Esophagus muscularis mucosa (tissue), 4 donors: Measurements from ENCODE around the gene DPF1. TPM values are rescaled to one million over a fixed set of nuclear protein-coding genes. Genes with fewer than 3 reads are reported as not detected.
A peak's percentile ranks its signal among the peaks of the same experiment; 100 is the strongest.

Source experiments
- DNase-seq: peaks from one replicate; pipeline ENCODE4 v3.0.0-alpha.2; 2017; ENCODE audit errors: extremely low spot score
- H3K27ac ChIP-seq, 4 donors: fragments of 200-600 bp; sonication (generic); replicated peaks in 1 of 4; 1 replicate in 3 of 4; 2 replicates in 1 of 4; pipeline ENCODE4 v1.5.1; 2016 to 2019; ENCODE audit warnings: mild to moderate bottlenecking in 1 of 4
- H3K27me3 ChIP-seq, 4 donors: fragments of 200-600 bp; sonication (generic); one replicate each; pipeline versions ENCODE4 v1.5.1 to v1.6.0; 2016 to 2019
- H3K36me3 ChIP-seq, 4 donors: fragments of 200-600 bp; sonication (generic); one replicate each; pipeline ENCODE4 v1.5.1; 2016 to 2019
- H3K4me1 ChIP-seq, 4 donors: fragments of 200-600 bp; sonication (generic); one replicate each; pipeline ENCODE4 v1.5.1; 2016 to 2019
- H3K4me3 ChIP-seq, 4 donors: fragments of 200-600 bp; sonication (generic); 1 replicate in 2 of 4; 2 replicates in 2 of 4; pipeline ENCODE4 v1.5.1; 2016 to 2019; ENCODE audit warnings: mild to moderate bottlenecking in 4 of 4, moderate library complexity in 1 of 4
- H3K9me3 ChIP-seq, 4 donors: fragments of 200-600 bp; sonication (generic); 1 replicate in 3 of 4; 2 replicates in 1 of 4; pipeline ENCODE4 v1.5.1; 2016 to 2019
- EP300 ChIP-seq: sonication (generic); formaldehyde crosslinking; IDR thresholded peaks from one replicate; pipeline ENCODE4 v1.6.1; 2017; ENCODE audit warnings: antibody characterized with exemption
- POLR2A ChIP-seq: fragments of 450-650 bp; IDR thresholded peaks from one replicate; pipeline ENCODE4 v1.6.1; 2017; ENCODE audit warnings: antibody characterized with exemption, moderate library complexity, mild to moderate bottlenecking, low read depth
- POLR2AphosphoS5 ChIP-seq, 2 donors: sonication (generic); formaldehyde crosslinking; IDR thresholded peaks; one replicate each; pipeline ENCODE4 v1.6.1; 2017; ENCODE audit warnings: antibody characterized with exemption in 2 of 2
- WGBS: methylation state at CpG from one replicate; pipeline ENCODE4 v1.1.5; 2018; 5-methylcytosine and 5-hydroxymethylcytosine counted together
- intact Hi-C: fragments of 100-400 bp; cut with DNase I; formaldehyde crosslinking; loops from one replicate; pipeline ENCODE4 v1.15.1; 2023
- total RNA-seq, 4 donors: library from RNA; depleted of rRNA; stranded (reverse); fragments of >200 nt; gene quantifications; one replicate each; pipeline versions ENCODE4 v1.1.0 to v1.2.1, GENCODE V29; 2016
- TF ChIP-seq, protein P1 (sequence below), 3 experiments: fragments of 200-600 bp in 2 of 3; fragments of 450-650 bp in 1 of 3; sonication (generic) in 2 of 3; IDR thresholded peaks; one replicate each; pipeline ENCODE4 v1.5.1; 2017 to 2019; ENCODE audit warnings: antibody characterized with exemption in 3 of 3, mild to moderate bottlenecking in 2 of 3, moderate library complexity in 1 of 3

DPF1 gene
- total RNA-seq, 4 donors from 2014 or later: 0.17 to 0.83 TPM; not detected in 2

DNA sequence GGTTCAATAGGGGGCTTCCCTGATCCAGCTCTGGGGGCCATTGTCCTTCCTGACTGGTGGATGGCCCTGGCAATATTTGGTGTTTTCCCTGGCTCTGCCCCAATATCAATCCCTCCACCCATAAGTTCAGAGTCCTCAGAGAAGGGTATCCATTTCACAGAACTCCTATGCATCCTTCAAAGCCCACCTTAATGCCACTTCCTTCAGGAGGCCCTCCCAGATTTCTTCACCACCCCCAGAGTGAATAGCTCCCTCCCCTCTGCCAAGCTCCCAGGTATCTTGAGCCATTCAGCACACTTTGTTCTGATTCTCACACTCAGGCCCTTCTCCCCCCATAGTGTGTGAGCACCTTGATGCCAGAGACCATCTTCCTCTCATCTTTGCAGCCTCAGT lies 26.4 kb upstream of the DPF1 start:
- peak overlapping the region in 3 of 4 donors; percentile 67 to 86 (median 72) for H3K4me3 ChIP-seq
- H3K9me3 ChIP-seq: no peaks in the 10 kb centered on the region
- intact Hi-C loops: no loop called here
- H3K4me1 ChIP-seq: peaks cover 39 to 96% (median 91%) of the 10 kb centered on the region in 4 donors
- H3K27me3 ChIP-seq: no peaks in the 10 kb centered on the region
- DNase-seq: no peak
- TF ChIP-seq EP300: no peak
- no peak for TF ChIP-seq POLR2AphosphoS5 (IDR thresholded peaks at IDR 0.05)
- no peak for TF ChIP-seq POLR2A
- TF ChIP-seq, protein P1, sequence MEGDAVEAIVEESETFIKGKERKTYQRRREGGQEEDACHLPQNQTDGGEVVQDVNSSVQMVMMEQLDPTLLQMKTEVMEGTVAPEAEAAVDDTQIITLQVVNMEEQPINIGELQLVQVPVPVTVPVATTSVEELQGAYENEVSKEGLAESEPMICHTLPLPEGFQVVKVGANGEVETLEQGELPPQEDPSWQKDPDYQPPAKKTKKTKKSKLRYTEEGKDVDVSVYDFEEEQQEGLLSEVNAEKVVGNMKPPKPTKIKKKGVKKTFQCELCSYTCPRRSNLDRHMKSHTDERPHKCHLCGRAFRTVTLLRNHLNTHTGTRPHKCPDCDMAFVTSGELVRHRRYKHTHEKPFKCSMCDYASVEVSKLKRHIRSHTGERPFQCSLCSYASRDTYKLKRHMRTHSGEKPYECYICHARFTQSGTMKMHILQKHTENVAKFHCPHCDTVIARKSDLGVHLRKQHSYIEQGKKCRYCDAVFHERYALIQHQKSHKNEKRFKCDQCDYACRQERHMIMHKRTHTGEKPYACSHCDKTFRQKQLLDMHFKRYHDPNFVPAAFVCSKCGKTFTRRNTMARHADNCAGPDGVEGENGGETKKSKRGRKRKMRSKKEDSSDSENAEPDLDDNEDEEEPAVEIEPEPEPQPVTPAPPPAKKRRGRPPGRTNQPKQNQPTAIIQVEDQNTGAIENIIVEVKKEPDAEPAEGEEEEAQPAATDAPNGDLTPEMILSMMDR (IDR thresholded peaks at IDR 0.05): no peak
- H3K27ac ChIP-seq: peak overlapping the region; percentile 90 to 96 (median 92)
- peaks cover 0 to 10% (median 2%) of the 10 kb centered on the region in 4 donors for H3K36me3 ChIP-seq

DNA sequence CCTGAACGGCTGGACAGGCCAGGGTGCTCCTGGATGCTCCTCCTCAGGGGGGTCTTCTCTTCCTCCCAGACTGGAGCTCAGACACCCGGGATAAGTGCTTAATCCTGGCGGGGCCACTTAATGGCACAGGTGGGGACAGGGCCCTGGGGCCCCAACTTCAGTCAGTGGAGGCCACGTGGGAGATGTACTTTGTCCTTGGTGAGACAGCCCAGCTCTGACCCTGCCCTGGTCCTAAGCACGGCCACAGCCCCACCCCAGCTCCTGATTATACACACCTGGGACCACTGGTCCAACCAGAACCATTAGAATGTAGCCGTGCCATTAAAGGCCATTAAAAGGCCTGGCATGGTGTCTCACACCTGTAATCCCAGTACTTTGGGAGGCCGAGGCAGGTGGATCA lies 24.4 kb upstream of the DPF1 start:
- H3K4me3 ChIP-seq: no peak overlapping the region
- H3K36me3 ChIP-seq: peaks cover 0 to 10% (median 2%) of the 10 kb centered on the region in 4 donors
- H3K9me3 ChIP-seq: no peaks in the 10 kb centered on the region
- H3K27me3 ChIP-seq: no peaks in the 10 kb centered on the region
- intact Hi-C loops: no loop called here
- peak overlapping the region; percentile 72 to 92 (median 91) for H3K27ac ChIP-seq
- H3K4me1 ChIP-seq: peaks cover 40 to 100% (median 91%) of the 10 kb centered on the region in 4 donors
- no peak for DNase-seq
- TF ChIP-seq POLR2A (no peak), EP300 (no peak), POLR2AphosphoS5 (IDR thresholded peaks at IDR 0.05) (no peak)
- TF ChIP-seq, protein P1 (IDR thresholded peaks at IDR 0.05): no peak
- 83% methylated on average over 1 of the region's 7 CpGs for WGBS

DNA sequence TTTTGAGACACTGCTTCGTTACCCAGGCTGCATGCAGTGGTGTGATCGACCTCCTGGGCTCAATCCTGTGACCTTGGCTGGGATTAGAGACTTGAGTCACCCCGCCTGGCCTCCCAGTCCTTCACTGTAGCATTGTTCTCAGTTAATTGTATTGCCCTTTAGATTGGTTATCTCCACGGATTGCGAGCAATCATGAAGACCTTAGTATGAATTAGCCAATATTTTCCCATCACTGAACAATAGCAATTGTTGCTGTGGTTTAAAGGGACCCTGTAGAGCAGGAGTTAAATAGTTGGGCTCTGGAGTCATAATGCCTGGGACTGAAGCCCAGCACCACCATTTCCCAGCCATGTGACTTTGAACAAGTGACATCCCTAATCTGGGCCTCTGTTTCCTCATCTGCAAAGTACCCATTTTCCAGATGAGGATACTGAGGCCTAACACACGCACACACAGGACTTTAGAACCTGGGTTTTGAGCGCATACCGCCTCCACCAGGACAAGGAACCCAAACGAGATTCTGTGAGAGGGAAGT lies 23.8 kb upstream of the DPF1 start:
- WGBS: 78% methylated on average over 9 of the region's 9 CpGs
- TF ChIP-seq, protein P1 (IDR thresholded peaks at IDR 0.05): no peak
- peak in 1 of 2 donors; percentile 55 for TF ChIP-seq POLR2AphosphoS5 (IDR thresholded peaks at IDR 0.05)
- H3K4me1 ChIP-seq: peaks cover 40 to 95% (median 87%) of the 10 kb centered on the region in 4 donors
- H3K27ac ChIP-seq: peak overlapping the region; percentile 72 to 92 (median 91)
- intact Hi-C loops: no loop called here
- no peak overlapping the region for H3K4me3 ChIP-seq
- H3K36me3 ChIP-seq: peaks cover 0 to 10% (median 2%) of the 10 kb centered on the region in 4 donors
- no peak for DNase-seq
- H3K27me3 ChIP-seq: no peaks in the 10 kb centered on the region
- H3K9me3 ChIP-seq: no peaks in the 10 kb centered on the region

DNA sequence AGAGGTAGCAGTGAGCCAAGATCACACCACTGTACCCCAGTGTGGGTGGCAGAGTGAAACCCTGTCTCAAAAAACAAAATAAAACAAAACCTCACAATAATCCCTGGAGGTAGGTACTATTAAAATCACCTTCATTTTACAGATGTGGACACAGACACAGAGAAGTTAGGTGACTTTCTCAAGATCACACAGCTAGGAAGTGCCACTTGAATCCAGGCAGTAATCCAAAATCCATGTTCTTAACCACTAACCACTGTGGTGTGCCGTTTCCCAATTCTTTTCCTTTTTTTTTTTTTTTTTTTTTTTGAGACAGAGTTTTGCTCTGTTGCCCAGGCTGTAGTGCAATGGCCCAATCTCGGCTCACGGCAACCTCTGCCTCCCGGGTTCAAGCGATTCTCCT lies 23.1 kb upstream of the DPF1 start:
- Histone ChIP-seq H3K4me1 (peaks cover 40 to 89% (median 85%) of the 10 kb centered on the region in 4 donors), H3K4me3 (no peak overlapping the region), H3K36me3 (peaks cover 0 to 10% (median 2%) of the 10 kb centered on the region in 4 donors), H3K27ac (peak overlapping the region; percentile 72 to 92 (median 91)), H3K27me3 (no peaks in the 10 kb centered on the region), H3K9me3 (no peaks in the 10 kb centered on the region)
- DNase-seq: no peak
- 73% methylated on average over 4 of the region's 5 CpGs for WGBS
- no peak for TF ChIP-seq POLR2AphosphoS5 (IDR thresholded peaks at IDR 0.05)
- TF ChIP-seq, protein P1 (IDR thresholded peaks at IDR 0.05): no peak
- no peak for TF ChIP-seq POLR2A
- no peak for TF ChIP-seq EP300
- intact Hi-C loops: no loop called here
